AG10803 (cell line): ENCODE measurements around the gene EFL1.
"Not testable (repeated sequence)": the region's sequence is repeated elsewhere in the genome, so short reads cannot be mapped to it uniquely, and the experiment has no call there.

Experiments used
- DNase-seq: peaks from one replicate; pipeline ENCODE4 v3.0.0; 2010; ENCODE audit warnings: low read depth
- H3K4me3 ChIP-seq: 2 replicates; pipeline ENCODE4 v1.5.1; 2011; ENCODE audit warnings: mild to moderate bottlenecking, low read length, control low read depth
- CTCF ChIP-seq: conservative IDR thresholded peaks from 2 replicates; pipeline ENCODE4 v1.5.1; 2011; ENCODE audit warnings: mild to moderate bottlenecking, low read length, control low read depth, inconsistent platforms

EFL1 gene

GRCh38 chr15:82263350-82263749, 816 bp upstream of the EFL1 start:
- no peak for TF ChIP-seq CTCF
- peak overlapping the region; percentile 81 for H3K4me3 ChIP-seq
- DNase-seq = no peak

DNA sequence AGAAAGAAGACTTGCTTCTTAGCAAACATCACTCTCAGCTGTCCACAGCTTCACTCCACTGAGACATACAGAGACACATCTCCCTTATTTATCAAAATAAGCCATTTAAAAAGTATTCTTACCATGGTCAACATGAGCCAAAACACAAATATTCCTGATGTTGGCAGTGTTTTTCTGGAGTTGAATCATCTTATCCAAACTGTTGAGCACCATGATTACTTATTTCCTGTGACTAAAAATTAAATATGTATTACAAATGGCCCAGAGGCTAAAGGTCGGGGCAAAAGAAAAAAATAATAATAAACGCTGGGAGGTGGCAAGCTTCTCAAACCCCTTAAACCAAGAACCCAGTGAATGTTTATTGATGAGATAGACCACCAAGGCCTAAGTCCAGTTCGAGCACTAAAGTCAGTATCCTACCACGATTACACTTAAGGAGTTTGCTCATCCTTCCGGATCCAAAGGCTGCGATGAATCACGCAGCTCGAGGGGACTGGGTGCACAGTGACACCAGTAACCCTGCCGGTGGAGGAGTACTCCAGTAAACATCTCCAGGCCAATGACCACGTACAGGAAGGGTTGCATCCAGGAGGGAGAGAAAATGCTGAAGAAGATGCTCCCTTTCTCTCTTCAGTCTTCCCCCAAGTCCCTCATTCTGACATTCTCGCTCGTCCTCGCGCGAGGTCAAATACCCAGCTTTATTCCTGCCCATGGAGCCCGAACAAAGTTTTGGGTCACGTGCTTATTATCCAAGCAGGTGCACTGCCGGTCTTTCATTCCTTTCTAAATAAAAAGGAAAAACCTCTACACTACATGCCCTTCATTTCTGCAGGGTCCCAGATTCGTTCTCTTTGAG, 740 bp downstream of the EFL1 start:
- H3K4me3 ChIP-seq = peak overlapping the region; percentile 81
- peak; percentile 61 for DNase-seq

DNA sequence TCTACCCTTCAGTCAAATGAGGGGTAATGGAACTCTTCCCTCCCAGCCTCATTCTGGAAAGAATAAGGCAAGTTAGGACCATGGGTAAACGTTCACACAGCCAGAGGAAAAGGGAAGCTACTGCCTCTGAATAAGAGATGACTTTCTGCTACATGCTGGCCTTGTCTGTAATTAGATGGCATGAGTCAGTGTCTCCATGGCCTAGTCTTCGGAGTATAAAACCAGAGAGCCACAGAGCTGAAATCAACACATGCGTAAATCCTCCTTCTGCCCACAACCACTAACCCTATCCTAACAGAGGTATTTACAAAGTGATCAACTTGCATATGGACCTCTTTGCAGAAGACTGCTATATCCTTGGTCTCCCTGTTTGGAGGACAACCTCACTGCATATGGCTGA, 14.3 kb downstream of the EFL1 start:
- not testable (repeated sequence) for H3K4me3 ChIP-seq
- DNase-seq = peak; percentile 18

DNA sequence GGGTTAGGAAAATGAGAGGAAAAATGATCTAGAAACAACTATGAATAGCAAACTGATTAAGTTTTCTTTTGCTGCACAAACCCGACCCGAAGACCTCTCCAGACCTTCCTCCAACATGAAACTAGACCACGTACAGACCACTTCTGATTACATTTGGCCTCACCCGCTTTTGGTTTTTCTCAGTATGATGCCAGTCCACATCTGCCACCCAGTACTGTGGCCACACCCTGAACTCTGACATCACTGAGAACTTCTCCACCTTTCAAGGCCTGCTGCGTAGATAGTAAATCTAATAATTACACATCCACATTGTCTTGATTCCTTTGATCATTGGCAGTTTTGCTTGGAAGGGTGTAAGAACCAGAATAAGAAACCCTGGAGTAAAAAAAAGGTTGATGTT, 16.6 kb downstream of the EFL1 start:
- DNase-seq, H3K4me3 ChIP-seq: not testable (repeated sequence)

GRCh38 chr15:82243644-82244043, 18.9 kb downstream of the EFL1 start:
- H3K4me3 ChIP-seq, DNase-seq: not testable (repeated sequence)

DNA sequence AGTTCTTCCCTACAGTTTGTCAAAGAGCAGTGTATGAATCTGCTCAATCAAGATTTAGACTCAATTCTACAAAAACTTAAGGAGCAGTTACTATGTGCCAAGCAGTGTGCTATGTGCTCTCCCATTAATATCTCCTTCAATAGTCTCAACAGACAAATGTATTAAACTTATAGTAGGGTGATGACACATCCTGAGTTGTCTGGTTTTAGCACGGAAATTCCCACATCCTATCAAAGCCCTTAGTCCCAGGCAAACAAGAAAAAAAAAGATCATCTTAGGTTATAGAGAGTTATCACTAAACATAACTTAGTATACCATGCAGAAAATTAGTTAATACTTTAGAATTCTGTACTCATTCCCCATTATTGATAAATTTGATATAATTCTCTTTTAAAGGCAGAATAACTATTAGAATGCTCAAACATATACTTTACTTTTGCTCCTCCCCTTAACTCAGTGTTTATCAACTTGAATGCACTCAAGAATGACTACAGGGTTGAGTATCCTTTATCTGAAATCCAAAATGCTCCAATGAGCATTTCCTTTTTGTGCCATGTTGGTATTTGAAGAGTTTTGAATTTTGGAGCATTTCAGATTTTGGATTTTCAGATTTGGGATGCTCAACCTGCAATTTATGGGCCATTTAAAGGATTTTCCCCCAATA, 20.6 kb downstream of the EFL1 start:
- H3K4me3 ChIP-seq = not testable (repeated sequence)
- DNase-seq = peak; percentile 27

GRCh38 chr15:82239685-82240391, 22.7 kb downstream of the EFL1 start:
- no peak for DNase-seq

DNA sequence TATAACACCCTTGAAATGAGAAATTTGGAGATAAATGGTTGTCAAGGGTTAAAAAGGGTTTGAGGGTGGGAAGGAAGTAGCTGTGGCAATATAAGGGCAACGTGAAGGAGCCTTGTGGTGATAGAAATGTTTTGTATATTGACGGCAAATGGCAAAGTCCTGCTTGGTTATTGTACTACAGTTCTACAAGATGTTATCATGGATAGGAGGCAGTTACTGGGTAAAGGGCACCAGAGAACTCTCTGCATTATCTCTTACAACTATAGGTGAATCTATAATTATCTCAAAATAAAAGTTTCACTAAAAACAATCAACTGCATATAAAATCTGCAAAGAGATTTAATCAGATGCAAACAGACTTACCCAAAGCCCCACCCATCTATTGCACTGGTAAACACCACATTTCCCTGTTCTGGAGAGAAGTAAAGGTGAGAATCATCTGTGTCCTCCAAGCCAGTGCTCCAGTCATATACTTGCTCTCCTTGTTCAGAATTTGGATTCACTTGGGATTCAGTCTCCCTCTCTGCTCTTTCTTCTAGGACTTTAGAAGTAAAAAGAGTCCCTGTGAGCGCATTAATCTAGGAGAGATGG, 24.5 kb downstream of the EFL1 start:
- not testable (repeated sequence) for H3K4me3 ChIP-seq, DNase-seq

More at GRCh38 chr15:82239685-82240391, 22.7 kb downstream of the EFL1 start:
- no peak for TF ChIP-seq CTCF
- H3K4me3 ChIP-seq = no peak overlapping the region

DNA sequence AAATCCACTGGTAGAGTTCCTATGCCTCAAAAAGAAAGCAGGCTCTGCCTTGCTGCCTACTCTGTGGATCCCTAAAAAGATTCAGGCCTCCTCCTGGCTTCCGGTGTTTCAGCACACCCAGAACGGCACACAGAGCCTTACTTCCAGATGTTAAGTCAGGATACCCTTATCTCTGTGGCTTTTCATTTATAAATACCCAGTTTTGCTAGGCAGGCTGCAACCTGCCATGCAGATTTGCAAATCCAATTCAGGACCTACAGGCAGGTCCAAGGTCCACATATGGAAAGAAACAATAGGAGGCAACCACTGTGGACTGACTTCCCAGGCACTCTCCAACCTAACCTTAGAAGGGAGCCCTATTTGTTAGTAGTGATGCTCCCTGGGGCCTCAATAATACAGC, 30.7 kb downstream of the EFL1 start:
- no peak for TF ChIP-seq CTCF
- DNase-seq = no peak

DNA sequence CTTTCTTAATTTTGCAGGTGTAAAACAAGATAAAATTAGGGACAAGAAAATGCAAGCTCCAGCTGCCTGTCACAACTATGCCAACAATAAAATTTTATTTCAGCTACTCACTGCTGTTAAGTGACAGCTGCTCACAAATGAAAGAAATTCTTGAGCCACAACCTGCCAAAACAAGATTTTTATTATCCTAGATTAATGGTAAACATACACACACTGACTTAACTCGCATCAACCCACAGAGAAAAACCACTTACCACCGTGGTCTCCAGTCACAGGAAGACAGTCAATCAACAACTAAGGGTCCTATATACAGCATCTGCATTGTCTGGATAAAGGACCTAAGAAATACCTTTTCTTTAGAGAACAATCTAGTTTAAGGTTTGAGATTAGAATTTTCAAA, 31.3 kb downstream of the EFL1 start:
- no peak overlapping the region for H3K4me3 ChIP-seq
- no peak for TF ChIP-seq CTCF
- DNase-seq = no peak

More for the DNA sequence above, 30.7 kb downstream of the EFL1 start:
- H3K4me3 ChIP-seq = no peak overlapping the region
